Measurements from ENCODE around the gene CENPO.

Gene CENPO

DNA sequence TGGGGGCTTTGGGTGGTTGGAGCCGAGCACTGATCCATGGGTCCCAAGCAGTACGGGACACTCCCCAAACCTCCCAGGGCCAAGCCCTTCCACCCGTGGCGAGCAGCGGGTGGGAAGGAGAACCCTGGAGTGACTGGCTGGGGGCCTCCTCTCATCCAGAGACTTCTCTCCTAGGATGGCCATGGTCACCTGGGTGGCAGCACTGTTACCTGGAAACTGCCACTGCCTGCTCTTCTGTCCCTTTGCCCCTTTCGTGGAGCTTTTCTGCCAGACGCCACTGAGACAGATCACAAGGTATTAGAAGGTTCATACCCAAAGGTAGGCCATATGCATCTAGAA is 26.9 kb downstream of the CENPO start:
- Histone ChIP-seq H3K27ac (no peak overlapping the region), H3K9ac (no peak overlapping the region)

DNA sequence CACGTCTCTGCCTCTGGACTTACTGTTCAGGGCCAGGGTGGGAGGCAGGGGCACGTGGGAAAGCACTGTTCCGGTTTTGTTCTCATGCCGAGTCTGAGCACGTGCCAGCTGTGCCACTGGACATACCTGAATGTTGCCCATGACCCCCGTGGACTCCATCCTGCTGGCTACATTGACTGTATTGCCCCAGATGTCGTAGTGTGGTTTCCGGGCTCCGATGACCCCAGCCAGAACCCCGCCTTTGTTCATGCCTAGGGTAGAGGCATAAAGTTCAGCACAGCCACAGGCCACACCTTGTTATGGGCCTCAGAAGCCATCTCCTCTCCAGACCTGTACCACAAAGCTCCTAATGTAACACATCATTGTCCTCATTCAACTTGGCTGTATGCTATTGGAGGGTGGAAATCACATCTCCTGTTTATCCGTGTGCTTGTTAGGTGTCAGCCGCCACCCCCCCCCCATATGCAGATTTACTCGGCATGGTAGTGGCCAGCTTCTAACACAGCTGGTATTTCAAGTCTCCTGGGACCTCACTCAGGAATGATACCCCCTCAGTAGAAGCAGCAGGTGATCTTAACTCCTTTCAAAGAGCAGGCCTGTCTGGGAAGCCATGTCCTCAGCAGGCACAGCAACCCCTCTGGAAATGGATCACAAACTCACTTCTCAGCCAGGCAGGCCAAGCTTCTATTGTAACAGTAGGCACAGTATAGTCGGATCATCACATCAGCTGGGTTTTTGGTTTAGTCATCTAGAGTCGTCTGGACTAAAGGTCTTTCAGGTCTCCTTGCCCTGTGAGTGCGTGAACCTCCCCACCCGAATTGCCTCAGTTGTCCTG is 27.6 kb downstream of the CENPO start:
- TF ChIP-seq, protein P1, sequence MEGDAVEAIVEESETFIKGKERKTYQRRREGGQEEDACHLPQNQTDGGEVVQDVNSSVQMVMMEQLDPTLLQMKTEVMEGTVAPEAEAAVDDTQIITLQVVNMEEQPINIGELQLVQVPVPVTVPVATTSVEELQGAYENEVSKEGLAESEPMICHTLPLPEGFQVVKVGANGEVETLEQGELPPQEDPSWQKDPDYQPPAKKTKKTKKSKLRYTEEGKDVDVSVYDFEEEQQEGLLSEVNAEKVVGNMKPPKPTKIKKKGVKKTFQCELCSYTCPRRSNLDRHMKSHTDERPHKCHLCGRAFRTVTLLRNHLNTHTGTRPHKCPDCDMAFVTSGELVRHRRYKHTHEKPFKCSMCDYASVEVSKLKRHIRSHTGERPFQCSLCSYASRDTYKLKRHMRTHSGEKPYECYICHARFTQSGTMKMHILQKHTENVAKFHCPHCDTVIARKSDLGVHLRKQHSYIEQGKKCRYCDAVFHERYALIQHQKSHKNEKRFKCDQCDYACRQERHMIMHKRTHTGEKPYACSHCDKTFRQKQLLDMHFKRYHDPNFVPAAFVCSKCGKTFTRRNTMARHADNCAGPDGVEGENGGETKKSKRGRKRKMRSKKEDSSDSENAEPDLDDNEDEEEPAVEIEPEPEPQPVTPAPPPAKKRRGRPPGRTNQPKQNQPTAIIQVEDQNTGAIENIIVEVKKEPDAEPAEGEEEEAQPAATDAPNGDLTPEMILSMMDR (IDR thresholded peaks at IDR 0.05) = no peak
- Histone ChIP-seq H3K36me3 (ENCODE audit: control insufficient read depth, insufficient read depth, low read length) (no peaks in the 10 kb centered on the region), H2AFZ (no peak overlapping the region), H3K4me2 (ENCODE audit: low read length) (no peak overlapping the region), H3K4me1 (no peaks in the 10 kb centered on the region), H3K4me3 (ENCODE audit: low read depth, low read length) (no peak overlapping the region), H3K27ac (no peak overlapping the region), H3K9me3 (ENCODE audit: control insufficient read depth, low read length) (no peaks in the 10 kb centered on the region), H3K79me2 (no peaks in the 10 kb centered on the region), H3K9ac (no peak overlapping the region), H3K27me3 (ENCODE audit: control insufficient read depth, insufficient read depth, low read length) (no peaks in the 10 kb centered on the region)

More for the DNA sequence above, 26.9 kb downstream of the CENPO start:
- H3K36me3 ChIP-seq (ENCODE audit: control insufficient read depth, insufficient read depth, low read length) = no peaks in the 10 kb centered on the region
- H3K4me3 ChIP-seq (ENCODE audit: low read depth, low read length) = no peak overlapping the region
- H3K4me1 ChIP-seq = no peaks in the 10 kb centered on the region
- no peaks in the 10 kb centered on the region for H3K27me3 ChIP-seq (ENCODE audit: control insufficient read depth, insufficient read depth, low read length)
- no peaks in the 10 kb centered on the region for H3K79me2 ChIP-seq
- H3K9me3 ChIP-seq (ENCODE audit: control insufficient read depth, low read length) = no peaks in the 10 kb centered on the region
- H3K4me2 ChIP-seq (ENCODE audit: low read length) = no peak overlapping the region
- H2AFZ ChIP-seq = no peak overlapping the region
- TF ChIP-seq, protein P1 (IDR thresholded peaks at IDR 0.05) = no peak

DNA sequence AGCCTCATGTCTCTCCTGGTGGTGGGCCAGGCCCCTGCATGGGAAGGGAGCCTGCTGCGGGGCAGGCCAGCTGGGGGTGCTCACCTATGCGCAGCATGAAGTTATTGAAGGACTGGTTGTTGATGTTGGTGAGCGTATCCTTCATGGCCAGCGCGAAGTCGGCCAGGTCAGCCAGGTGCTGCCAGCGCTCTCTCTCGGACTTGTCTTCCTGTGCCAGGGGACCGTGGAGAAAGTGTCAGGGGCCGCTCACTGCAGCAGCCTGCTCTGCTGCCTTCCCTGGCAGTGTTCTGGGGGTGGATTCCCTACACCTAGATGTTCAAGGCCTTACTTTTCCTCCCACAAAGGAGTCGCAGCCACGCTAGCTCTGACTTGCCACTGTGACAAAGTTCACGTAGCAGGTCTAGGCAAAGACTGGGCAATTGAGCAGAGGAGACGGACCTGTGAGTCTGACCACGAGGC is 28.2 kb downstream of the CENPO start:
- Histone ChIP-seq H2AFZ (no peak overlapping the region), H3K79me2 (no peaks in the 10 kb centered on the region), H3K4me1 (no peaks in the 10 kb centered on the region), H3K36me3 (ENCODE audit: control insufficient read depth, insufficient read depth, low read length) (no peaks in the 10 kb centered on the region), H3K4me2 (ENCODE audit: low read length) (no peak overlapping the region), H3K27ac (no peak overlapping the region), H3K9ac (no peak overlapping the region), H3K9me3 (ENCODE audit: control insufficient read depth, low read length) (no peaks in the 10 kb centered on the region), H3K4me3 (ENCODE audit: low read depth, low read length) (no peak overlapping the region), H3K27me3 (ENCODE audit: control insufficient read depth, insufficient read depth, low read length) (no peaks in the 10 kb centered on the region)
- TF ChIP-seq, protein P1 (IDR thresholded peaks at IDR 0.05) = no peak

DNA sequence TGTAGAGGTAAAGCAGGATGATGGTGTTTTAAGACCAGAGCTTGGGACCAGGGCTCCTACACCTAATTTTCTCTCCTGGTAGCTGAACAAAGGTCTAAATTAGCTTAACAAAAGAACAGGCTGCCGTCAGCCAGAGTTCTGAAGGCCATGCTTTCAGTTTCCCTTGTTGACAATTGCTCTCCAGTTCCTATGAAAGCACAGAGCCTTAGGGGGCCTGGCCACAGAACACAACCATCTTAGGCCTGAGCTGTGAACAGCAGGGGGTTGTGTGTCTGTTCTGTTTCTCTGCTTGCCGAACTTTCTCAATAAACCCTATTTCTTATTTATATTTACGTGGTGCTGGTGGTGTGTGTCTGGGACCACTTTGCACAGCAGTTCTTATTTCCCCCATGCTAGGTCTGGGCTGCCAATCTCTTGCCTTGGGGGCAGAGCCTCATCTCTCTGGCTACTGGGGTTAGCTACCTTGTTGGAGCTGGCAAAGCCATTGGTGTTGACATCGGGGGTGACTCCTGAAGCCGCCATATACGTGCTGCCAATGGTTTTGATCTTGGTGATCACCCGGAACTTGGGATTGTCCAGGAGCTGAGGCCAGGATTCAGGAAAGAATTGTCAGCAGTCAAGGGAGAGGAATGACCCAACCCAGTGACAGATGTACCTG is 29.0 kb downstream of the CENPO start:
- Histone ChIP-seq H3K9me3 (ENCODE audit: control insufficient read depth, low read length) (no peaks in the 10 kb centered on the region), H3K4me1 (peaks cover 5% of the 10 kb centered on the region), H3K27me3 (ENCODE audit: control insufficient read depth, insufficient read depth, low read length) (no peaks in the 10 kb centered on the region), H2AFZ (no peak overlapping the region), H3K27ac (no peak overlapping the region), H3K36me3 (ENCODE audit: control insufficient read depth, insufficient read depth, low read length) (no peaks in the 10 kb centered on the region), H3K4me3 (ENCODE audit: low read depth, low read length) (no peak overlapping the region), H3K4me2 (ENCODE audit: low read length) (no peak overlapping the region), H3K9ac (no peak overlapping the region), H3K79me2 (no peaks in the 10 kb centered on the region)
- TF ChIP-seq, protein P1 (IDR thresholded peaks at IDR 0.05) = no peak
